Esophagus (tissue), 2 donors: ENCODE measurements around the gene JUND. TPM values are rescaled to one million over a fixed set of nuclear protein-coding genes. Genes with fewer than 3 reads are reported as not detected.

Experiments used
- H3K27ac ChIP-seq, 2 donors: one replicate each; pipeline ENCODE4 v1.5.1; 2013; ENCODE audit warnings: low read depth in 2 of 2, mild to moderate bottlenecking in 2 of 2, inconsistent platforms in 1 of 2, low read length in 1 of 2, moderate library complexity in 1 of 2
- H3K27me3 ChIP-seq, 2 donors: one replicate each; pipeline ENCODE4 v1.6.1; 2013; ENCODE audit warnings: low read length in 2 of 2, control low read depth in 1 of 2, mild to moderate bottlenecking in 1 of 2; ENCODE audit not compliant: insufficient read depth in 2 of 2, control insufficient read depth in 1 of 2
- H3K36me3 ChIP-seq, 2 donors: one replicate each; pipeline ENCODE4 v1.6.1; 2013; ENCODE audit warnings: low read length in 1 of 2; ENCODE audit not compliant: control insufficient read depth in 2 of 2, insufficient read depth in 2 of 2
- H3K4me1 ChIP-seq, 2 donors: one replicate each; pipeline ENCODE4 v1.6.1; 2013; ENCODE audit warnings: low read length in 1 of 2; ENCODE audit not compliant: control insufficient read depth in 2 of 2, insufficient read depth in 2 of 2
- H3K4me3 ChIP-seq, 2 donors: one replicate each; pipeline ENCODE4 v1.5.1; 2013; ENCODE audit warnings: low read length in 2 of 2, mild to moderate bottlenecking in 2 of 2, low read depth in 1 of 2, moderate library complexity in 1 of 2
- H3K9me3 ChIP-seq, 2 donors: one replicate each; pipeline ENCODE4 v1.6.1; 2013; ENCODE audit warnings: mild to moderate bottlenecking in 2 of 2, low read depth in 1 of 2, low read length in 1 of 2, moderate library complexity in 1 of 2; ENCODE audit not compliant: control insufficient read depth in 2 of 2, insufficient read depth in 1 of 2
- WGBS, 2 donors: extraction: QIAGEN DNeasy Blood & Tissue Kit; methylation state at CpG; one replicate each; pipeline ENCODE4 v1.1.7; 2013; 5-methylcytosine and 5-hydroxymethylcytosine counted together
- polyA plus RNA-seq, 2 donors: library from polyadenylated mRNA; stranded (reverse); fragments of 200-250 nt; gene quantifications; one replicate each; pipeline ENCODE4 v1.2.3, GENCODE V29; 2013
- donor health status: healthy with polysubstance abuse.
- donor health status: Bipolar disorder and iron deficiency.

The JUND gene
- polyA plus RNA-seq, 2 donors = 57.9 to 84.5 TPM

DNA sequence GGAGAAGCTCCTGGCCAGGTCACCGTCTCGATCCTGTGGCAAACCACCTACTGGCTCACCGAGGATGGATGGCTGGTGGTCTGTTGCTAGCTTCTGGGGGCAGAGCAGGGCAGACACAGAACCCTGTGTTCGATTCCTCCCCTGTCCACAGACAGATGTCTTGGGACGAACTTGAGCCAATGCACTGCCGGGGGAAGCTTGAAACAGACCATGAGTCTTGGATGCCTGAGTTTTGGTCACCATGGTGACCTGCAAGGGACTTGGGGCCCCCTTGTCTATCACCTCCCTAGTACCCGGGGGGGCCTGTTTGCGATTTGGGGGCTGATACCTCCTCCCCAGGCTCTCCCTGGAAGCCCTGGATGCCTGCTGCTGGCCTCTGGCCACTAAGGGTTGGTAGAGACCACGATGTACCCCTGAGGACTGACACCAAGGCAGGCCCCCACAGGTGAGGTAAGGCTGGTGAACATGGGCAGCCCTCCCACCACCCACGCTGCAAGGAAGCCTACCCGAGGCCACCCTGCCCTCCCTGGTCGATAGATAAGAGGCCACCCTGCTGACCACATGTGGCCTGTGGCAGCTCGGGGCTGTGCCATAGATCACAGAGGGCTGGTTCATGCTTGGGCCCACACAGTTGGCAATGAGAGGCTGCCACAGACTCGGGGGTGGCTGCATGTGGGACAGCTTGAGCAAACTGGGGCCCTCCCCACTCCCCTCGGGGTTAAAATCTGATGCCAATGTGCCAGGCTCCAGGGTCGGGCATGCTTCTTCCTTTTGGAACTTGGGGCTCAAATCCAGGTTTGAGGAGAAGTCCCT lies 17.9 kb downstream of the JUND start:
- WGBS, 2 donors = 84 to 87% methylated on average over 16 of the region's 16 CpGs
- no peaks in the 10 kb centered on the region for H3K27me3 ChIP-seq
- H3K27ac ChIP-seq = no peak overlapping the region
- no peak overlapping the region for H3K4me3 ChIP-seq
- no peaks in the 10 kb centered on the region for H3K9me3 ChIP-seq
- H3K4me1 ChIP-seq = peaks cover 0 to 3% of the 10 kb centered on the region in 2 donors
- H3K36me3 ChIP-seq = peaks cover 7 to 43% of the 10 kb centered on the region in 2 donors

DNA sequence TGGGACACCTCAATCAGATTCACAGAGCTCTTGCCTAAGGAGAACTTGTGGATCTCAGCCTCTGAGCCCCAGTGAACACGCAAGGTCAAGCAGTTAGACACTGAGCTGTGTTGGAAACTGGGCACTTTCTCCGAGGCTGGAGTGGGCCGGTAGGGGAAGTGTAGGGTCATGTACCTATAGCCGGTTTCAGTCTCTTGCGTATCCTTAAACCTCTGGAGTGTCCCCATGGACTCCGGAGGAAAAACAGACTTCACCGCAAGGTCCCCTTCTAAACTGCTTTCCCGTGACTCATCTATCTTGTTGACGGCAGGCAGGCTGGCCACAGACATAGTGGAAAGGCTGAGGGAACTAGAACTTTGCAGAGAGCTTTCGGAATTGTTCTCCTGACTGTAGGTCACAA lies 18.5 kb downstream of the JUND start:
- H3K27me3 ChIP-seq = no peaks in the 10 kb centered on the region
- H3K4me1 ChIP-seq = peaks cover 0 to 3% of the 10 kb centered on the region in 2 donors
- no peak overlapping the region for H3K27ac ChIP-seq
- peaks cover 7 to 40% of the 10 kb centered on the region in 2 donors for H3K36me3 ChIP-seq
- 94% methylated on average over 10 of the region's 10 CpGs for WGBS, 2 donors
- no peaks in the 10 kb centered on the region for H3K9me3 ChIP-seq
- no peak overlapping the region for H3K4me3 ChIP-seq

DNA sequence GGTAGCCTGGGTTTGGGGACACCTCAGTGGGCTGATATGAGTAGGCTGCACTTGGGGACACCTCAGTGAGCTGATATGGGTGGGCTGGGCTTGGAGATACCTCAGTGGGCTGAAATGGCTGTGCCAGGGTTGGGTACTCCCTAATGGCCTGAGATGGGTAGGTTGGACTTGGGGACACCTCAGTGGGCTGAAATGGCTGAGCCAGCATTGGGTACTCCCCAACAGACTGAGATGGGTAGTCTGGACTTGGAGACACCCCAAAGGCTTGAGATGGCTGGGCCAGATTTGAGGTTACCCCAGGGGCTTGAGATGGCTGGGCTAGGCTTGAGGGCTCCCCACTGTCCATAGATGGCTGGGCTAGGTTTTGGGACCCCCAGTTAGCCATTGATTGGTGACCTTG lies 19.3 kb downstream of the JUND start:
- Histone ChIP-seq H3K9me3 (no peaks in the 10 kb centered on the region), H3K4me1 (peaks cover 0 to 3% of the 10 kb centered on the region in 2 donors), H3K27ac (no peak overlapping the region), H3K4me3 (no peak overlapping the region), H3K27me3 (no peaks in the 10 kb centered on the region), H3K36me3 (peaks cover 7 to 38% of the 10 kb centered on the region in 2 donors)

DNA sequence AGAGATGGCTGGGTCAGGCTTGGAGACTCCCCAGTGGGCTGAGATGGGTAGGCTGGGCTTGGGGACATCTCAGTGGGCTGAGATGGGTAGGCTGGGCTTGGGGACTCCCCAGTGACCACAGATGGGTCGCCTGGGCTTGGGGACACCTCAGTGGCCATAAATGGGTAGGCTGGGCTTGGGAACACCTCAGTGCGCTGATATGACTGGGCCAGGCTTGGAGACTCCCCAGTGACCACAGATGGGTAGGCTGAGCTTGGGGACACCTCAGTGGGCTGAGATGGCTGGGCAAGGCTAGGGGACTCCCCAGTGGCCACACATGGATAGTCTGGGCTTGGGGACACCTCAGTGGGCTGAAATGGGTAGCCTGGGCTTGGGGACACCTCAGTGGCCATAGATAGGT lies 19.9 kb downstream of the JUND start:
- Histone ChIP-seq H3K4me3 (no peak overlapping the region), H3K4me1 (peaks cover 0 to 3% of the 10 kb centered on the region in 2 donors), H3K36me3 (peaks cover 7 to 31% of the 10 kb centered on the region in 2 donors), H3K27me3 (no peaks in the 10 kb centered on the region), H3K27ac (no peak overlapping the region), H3K9me3 (no peaks in the 10 kb centered on the region)
- 84 to 94% methylated on average over 2 of the region's 2 CpGs for WGBS, 2 donors

DNA sequence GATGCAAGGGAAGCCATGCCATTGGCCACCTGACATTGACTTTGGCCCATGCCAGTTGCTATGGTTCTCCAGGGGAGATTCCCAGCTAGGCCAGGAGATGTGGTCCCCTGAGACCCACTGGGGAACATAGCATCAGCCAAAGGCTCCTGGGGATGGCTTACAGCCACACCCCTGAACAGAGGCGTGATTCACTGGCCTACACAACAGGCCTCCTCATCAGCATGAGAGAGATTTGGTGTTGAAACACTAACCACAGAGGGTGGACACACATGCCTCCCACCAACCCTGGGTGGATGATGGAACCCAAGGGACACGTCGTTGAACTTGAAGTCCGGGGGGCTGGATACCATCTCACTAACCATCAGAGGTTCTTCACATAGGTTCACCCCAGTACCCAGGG lies 21.5 kb downstream of the JUND start:
- Histone ChIP-seq H3K27ac (no peak overlapping the region), H3K4me3 (no peak overlapping the region), H3K27me3 (no peaks in the 10 kb centered on the region), H3K9me3 (no peaks in the 10 kb centered on the region), H3K4me1 (peaks cover 0 to 8% of the 10 kb centered on the region in 2 donors), H3K36me3 (peaks cover 0 to 17% of the 10 kb centered on the region in 2 donors)
- WGBS, 2 donors = 87 to 90% methylated on average over 4 of the region's 4 CpGs

DNA sequence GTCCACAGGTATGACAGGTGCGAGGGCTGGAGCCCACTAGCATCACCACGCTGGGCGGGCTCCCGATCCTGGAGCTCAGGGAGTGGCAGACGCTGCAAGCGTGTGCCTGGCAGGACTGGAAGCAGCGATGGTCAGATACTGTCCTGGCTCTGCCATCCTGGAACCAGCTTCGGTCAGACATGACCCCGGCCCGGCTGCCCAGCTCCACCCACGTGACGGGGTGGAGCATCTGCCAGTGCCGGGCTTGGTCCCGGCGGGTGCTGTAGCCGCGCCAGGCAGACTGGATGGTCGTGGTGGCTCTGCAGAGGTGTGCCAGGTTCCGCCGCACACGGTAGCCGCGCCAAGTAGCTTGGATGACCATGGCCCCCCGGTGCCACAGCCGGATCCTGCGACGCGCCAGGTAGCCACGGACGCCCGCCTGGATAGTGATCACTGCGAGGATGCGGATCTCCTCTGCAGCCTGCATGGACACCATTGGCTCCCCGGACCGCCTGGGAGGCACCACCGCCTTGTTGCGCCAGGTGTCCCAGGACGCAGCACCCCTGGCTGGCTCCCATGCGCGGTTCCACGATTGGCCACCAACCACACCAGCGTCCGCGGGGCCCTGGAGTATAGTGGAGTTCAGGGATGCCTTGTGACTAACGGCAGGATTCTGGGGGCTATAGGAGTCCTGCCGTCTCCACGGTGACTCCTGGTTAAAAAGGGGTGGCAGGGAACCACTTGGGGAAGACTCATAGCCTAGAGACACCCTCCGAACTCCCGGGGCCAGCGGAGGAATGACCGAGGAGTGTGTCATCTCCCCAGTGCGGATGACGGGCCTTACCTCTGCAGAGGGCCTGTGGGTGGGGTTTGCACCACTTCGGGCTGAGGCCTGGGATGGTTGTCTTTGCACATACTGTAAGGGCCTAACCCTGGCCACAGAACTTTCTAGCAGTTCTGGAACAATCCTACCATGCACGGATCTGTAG lies 23.6 kb downstream of the JUND start:
- Histone ChIP-seq H3K4me3 (no peak overlapping the region), H3K36me3 (peaks cover 0 to 2% of the 10 kb centered on the region in 2 donors), H3K27ac (no peak overlapping the region), H3K27me3 (no peaks in the 10 kb centered on the region), H3K4me1 (peaks cover 0 to 16% of the 10 kb centered on the region in 2 donors), H3K9me3 (no peaks in the 10 kb centered on the region)
- 89 to 91% methylated on average over 55 of the region's 55 CpGs for WGBS, 2 donors

DNA sequence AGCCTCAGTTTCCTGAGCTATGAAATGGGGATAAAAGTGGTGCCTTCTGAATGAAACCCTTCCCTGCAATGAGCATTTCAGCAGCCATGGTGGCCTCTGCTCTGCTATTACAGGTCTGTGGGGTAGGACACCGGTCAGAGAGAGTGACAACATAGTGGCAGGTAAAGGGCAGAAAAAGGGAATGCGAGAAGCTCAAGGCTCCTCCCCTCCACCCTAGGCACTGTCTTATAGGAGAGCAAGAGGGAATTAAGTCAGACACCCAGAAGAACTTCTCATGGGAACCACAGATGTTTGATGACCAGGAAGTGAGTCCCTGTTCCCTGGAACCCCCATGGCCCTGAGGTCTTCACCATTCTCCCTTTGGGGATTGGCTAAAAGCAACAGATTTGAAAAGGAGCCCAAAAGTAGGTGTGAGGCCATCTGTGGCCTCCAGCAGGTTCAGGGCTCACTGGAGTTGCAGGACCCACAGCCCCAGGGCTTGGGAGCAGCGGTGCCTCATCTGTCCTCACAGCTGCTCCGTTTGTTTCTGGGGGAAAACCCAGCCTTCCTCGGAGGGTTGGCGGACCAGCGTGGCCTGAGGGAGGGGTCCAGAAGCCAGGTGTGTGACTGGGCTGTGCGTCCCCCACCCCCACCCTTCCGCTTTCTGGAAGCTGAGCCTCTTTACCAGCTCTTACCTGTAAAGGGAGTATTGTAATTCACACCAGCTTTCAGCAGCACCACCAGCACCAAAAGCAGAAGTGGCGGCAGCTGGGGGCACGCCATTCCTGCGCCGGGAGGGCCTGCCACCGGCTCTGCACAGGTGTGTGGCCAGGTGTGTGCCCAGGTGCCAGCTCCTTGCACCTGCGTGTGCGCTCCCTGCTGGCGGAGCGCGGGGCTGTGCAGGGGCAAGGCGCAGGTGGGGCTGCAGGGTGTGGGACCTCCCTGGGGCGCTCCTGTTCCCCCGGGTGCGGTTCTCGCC lies 26.6 kb downstream of the JUND start:
- no peaks in the 10 kb centered on the region for H3K27me3 ChIP-seq
- no peaks in the 10 kb centered on the region for H3K9me3 ChIP-seq
- H3K4me3 ChIP-seq = peak overlapping the region in 1 of 2 donors; percentile 4
- peaks cover 0 to 16% of the 10 kb centered on the region in 2 donors for H3K4me1 ChIP-seq
- peak overlapping the region; percentile 53 to 82 for H3K27ac ChIP-seq
- WGBS, 2 donors = 14 to 15% methylated on average over 24 of the region's 24 CpGs
- peaks cover 0 to 2% of the 10 kb centered on the region in 2 donors for H3K36me3 ChIP-seq

DNA sequence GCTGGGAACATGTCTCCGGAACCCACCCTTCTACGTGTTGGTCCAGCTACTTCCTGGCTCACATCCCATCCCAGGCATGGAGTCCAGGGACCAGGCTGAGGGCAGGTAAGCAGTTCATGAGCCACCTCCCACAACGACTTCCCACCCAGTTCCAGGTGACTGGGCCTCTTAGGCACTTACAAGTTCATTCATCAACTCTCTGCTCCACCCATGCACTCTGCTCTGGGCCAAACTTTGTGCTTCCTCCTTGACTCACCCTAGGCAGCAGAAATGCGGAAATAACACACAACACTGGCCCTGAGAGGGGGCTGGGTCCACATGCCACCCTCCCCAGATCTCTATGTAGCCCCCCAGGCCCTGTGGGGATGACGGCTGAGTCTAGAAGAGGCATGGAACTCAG lies 27.7 kb downstream of the JUND start:
- Histone ChIP-seq H3K27ac (peak overlapping the region; percentile 53 to 82), H3K27me3 (no peaks in the 10 kb centered on the region), H3K4me3 (no peak overlapping the region), H3K9me3 (no peaks in the 10 kb centered on the region), H3K36me3 (peaks cover 0 to 2% of the 10 kb centered on the region in 2 donors), H3K4me1 (peaks cover 0 to 16% of the 10 kb centered on the region in 2 donors)
- WGBS, 2 donors = 31 to 34% methylated on average over 5 of the region's 5 CpGs

DNA sequence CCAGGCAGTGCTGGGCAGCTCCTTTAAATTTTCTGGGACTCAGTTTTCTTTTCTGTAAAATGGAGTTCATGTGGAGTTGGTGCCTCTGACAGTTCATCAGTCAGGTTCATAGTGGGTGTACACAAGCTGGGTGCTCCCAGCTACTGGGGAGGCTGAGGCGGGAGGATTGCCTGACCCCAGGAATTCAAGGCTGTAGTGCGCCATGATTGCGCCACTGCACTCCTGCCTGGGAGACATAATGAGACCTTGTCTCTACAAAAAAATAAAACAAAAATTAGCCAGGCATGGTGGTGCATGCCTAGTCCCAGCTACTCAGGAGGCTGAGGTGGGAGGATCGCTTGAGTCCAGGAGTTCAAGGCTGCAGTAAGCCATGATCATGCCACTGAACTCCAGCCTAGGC lies 28.3 kb downstream of the JUND start:
- H3K4me1 ChIP-seq = peaks cover 0 to 16% of the 10 kb centered on the region in 2 donors
- peaks cover 0 to 2% of the 10 kb centered on the region in 2 donors for H3K36me3 ChIP-seq
- no peak overlapping the region for H3K4me3 ChIP-seq
- H3K9me3 ChIP-seq = no peaks in the 10 kb centered on the region
- H3K27me3 ChIP-seq = no peaks in the 10 kb centered on the region
- 89 to 91% methylated on average over 4 of the region's 4 CpGs for WGBS, 2 donors
- H3K27ac ChIP-seq = peak overlapping the region in 1 of 2 donors; percentile 40
